Upper lobe of left lung (tissue), 6 donors: ENCODE results near the gene KAT2B. TPM values are rescaled to one million over a fixed set of nuclear protein-coding genes. Genes with fewer than 3 reads are reported as not detected.
"Not testable (repeated sequence)": the region's sequence is repeated elsewhere in the genome, so short reads cannot be mapped to it uniquely, and the experiment has no call there.

Experiments used
- ATAC-seq, 2 donors: fragments of 200-7000 bp; cut with Tn5 transposase; one replicate each; pipeline ENCODE4 v1.9.1; 2022; ENCODE audit warnings: mild to moderate bottlenecking in 2 of 2, moderate library complexity in 2 of 2; ENCODE audit not compliant: low FRiP score in 2 of 2
- DNase-seq, 2 donors: peaks; one replicate each; pipeline ENCODE4 v3.0.0-alpha.2; 2019 to 2020
- H3K27ac ChIP-seq, 4 donors: fragments of 200-600 bp; sonication (generic); one replicate each; pipeline ENCODE4 v1.5.1; 2016 to 2019
- H3K27me3 ChIP-seq, 4 donors: fragments of 200-600 bp; sonication (generic); one replicate each; pipeline ENCODE4 v1.5.1; 2017 to 2019
- H3K36me3 ChIP-seq, 4 donors: fragments of 200-600 bp; sonication (generic); one replicate each; pipeline ENCODE4 v1.5.1; 2016 to 2019
- H3K4me1 ChIP-seq, 4 donors: fragments of 200-600 bp; sonication (generic); one replicate each; pipeline ENCODE4 v1.5.1; 2018 to 2019
- H3K4me3 ChIP-seq, 4 donors: fragments of 200-600 bp; sonication (generic); one replicate each; pipeline ENCODE4 v1.5.1; 2017 to 2019; ENCODE audit warnings: mild to moderate bottlenecking in 2 of 4, moderate library complexity in 1 of 4
- H3K9me3 ChIP-seq, 4 donors: fragments of 200-600 bp; sonication (generic); one replicate each; pipeline ENCODE4 v1.5.1; 2018 to 2019
- CTCF ChIP-seq, 6 experiments: fragments of 450-650 bp in 4 of 6; fragments of 200-600 bp in 2 of 6; sonication (generic) in 2 of 6; IDR thresholded peaks; one replicate each; pipeline ENCODE4 v1.5.1; 2016 to 2019; ENCODE audit warnings: antibody characterized with exemption in 6 of 6
- EP300 ChIP-seq, 4 donors: sonication (generic); formaldehyde crosslinking; IDR thresholded peaks; one replicate each; pipeline ENCODE4 v1.5.1; 2017; ENCODE audit warnings: antibody characterized with exemption in 4 of 4, control low read depth in 2 of 4
- POLR2A ChIP-seq, 4 donors: fragments of 450-650 bp; IDR thresholded peaks; one replicate each; pipeline ENCODE4 v1.5.1; 2016 to 2017; ENCODE audit warnings: antibody characterized with exemption in 4 of 4, mild to moderate bottlenecking in 2 of 4
- POLR2AphosphoS5 ChIP-seq, 2 donors: sonication (generic); formaldehyde crosslinking; IDR thresholded peaks; one replicate each; pipeline ENCODE4 v1.5.1; 2017; ENCODE audit warnings: antibody characterized with exemption in 2 of 2
- WGBS, 2 donors: methylation state at CpG; one replicate each; pipeline ENCODE4 v1.1.5; 2017 to 2018; 5-methylcytosine and 5-hydroxymethylcytosine counted together
- total RNA-seq, 6 donors: library from RNA; depleted of rRNA in 4 of 6; stranded (reverse); fragments of >200 nt in 4 of 6; gene quantifications; one replicate each; pipeline versions ENCODE4 v1.1.0 to v1.2.1, GENCODE V29; 2016 to 2021
- donor health status: DM: no; HTN: no; CAD: no; lungs with moderate emphysema.
- donor health status: DM: no; HTN: yes; CAD: no; lungs with severe emphysema.

Gene KAT2B
- total RNA-seq, 6 donors from 2014 or later = 19.3 to 58.9 (median 31.9) TPM

- Histone ChIP-seq H3K4me3 (no peak overlapping the region), H3K36me3 (no peaks in the 10 kb centered on the region), H3K27ac (peak overlapping the region in 3 of 4 donors; percentile 92 to 99 (median 98)), H3K9me3 (no peaks in the 10 kb centered on the region), H3K4me1 (peaks cover 31 to 55% (median 45%) of the 10 kb centered on the region in 4 donors), H3K27me3 (no peaks in the 10 kb centered on the region)
- TF ChIP-seq POLR2AphosphoS5 (IDR thresholded peaks at IDR 0.05) (no peak), EP300 (IDR thresholded peaks at IDR 0.05) (no peak), CTCF (IDR thresholded peaks at IDR 0.05) (no peak), POLR2A (IDR thresholded peaks at IDR 0.05) (no peak)
- ATAC-seq = no peak
- WGBS, 2 donors = 77 to 80% methylated on average over 5 of the region's 5 CpGs
- DNase-seq = no peak
These were observed 2.1 kb downstream of the KAT2B start for GRCh38 chr3:20042331-20042730.

- H3K4me1 ChIP-seq = peaks cover 31 to 64% (median 45%) of the 10 kb centered on the region in 4 donors
- H3K27ac ChIP-seq = peak overlapping the region; percentile 66 to 99 (median 88)
- H3K9me3 ChIP-seq = no peaks in the 10 kb centered on the region
- peak; percentile 46 to 96 for DNase-seq
- peak in 1 of 2 donors; percentile 61 for TF ChIP-seq POLR2AphosphoS5 (IDR thresholded peaks at IDR 0.05)
- no peak for TF ChIP-seq CTCF (IDR thresholded peaks at IDR 0.05)
- H3K36me3 ChIP-seq = no peaks in the 10 kb centered on the region
- no peaks in the 10 kb centered on the region for H3K27me3 ChIP-seq
- whole genome bisulfite sequencing, 2 donors = 3 to 9% methylated on average over 4 of the region's 4 CpGs
- ATAC-seq = peak; percentile 40 to 59
- peak overlapping the region in 3 of 4 donors; percentile 8 to 41 (median 27) for H3K4me3 ChIP-seq
These were observed 3.1 kb downstream of the KAT2B start for GRCh38 chr3:20043396-20043795.

GRCh38 chr3:20043825-20044224, 3.6 kb downstream of the KAT2B start:
- peaks cover 35 to 64% (median 45%) of the 10 kb centered on the region in 4 donors for H3K4me1 ChIP-seq
- H3K4me3 ChIP-seq = peak overlapping the region in 3 of 4 donors; percentile 8 to 41 (median 27)
- no peaks in the 10 kb centered on the region for H3K9me3 ChIP-seq
- ATAC-seq = no peak
- no peaks in the 10 kb centered on the region for H3K36me3 ChIP-seq
- TF ChIP-seq POLR2A (IDR thresholded peaks at IDR 0.05) (no peak), POLR2AphosphoS5 (IDR thresholded peaks at IDR 0.05) (no peak), EP300 (IDR thresholded peaks at IDR 0.05) (no peak), CTCF (IDR thresholded peaks at IDR 0.05) (no peak)
- peak overlapping the region; percentile 66 to 99 (median 88) for H3K27ac ChIP-seq
- no peak for DNase-seq
- no peaks in the 10 kb centered on the region for H3K27me3 ChIP-seq
- 51 to 55% methylated on average over 4 of the region's 4 CpGs for WGBS, 2 donors

- DNase-seq, H3K4me3 ChIP-seq, ATAC-seq, H3K9me3 ChIP-seq, H3K27me3 ChIP-seq, H3K36me3 ChIP-seq: not testable (repeated sequence)
- peaks cover 35 to 72% (median 43%) of the 10 kb centered on the region in 4 donors for H3K4me1 ChIP-seq
- peak overlapping the region in 1 of 4 donors; percentile 99 for H3K27ac ChIP-seq
- 96 to 100% methylated on average over 3 of the region's 3 CpGs for WGBS, 2 donors
These were observed 4.9 kb downstream of the KAT2B start for GRCh38 chr3:20045141-20045540.

- peaks cover 33 to 71% (median 43%) of the 10 kb centered on the region in 4 donors for H3K4me1 ChIP-seq
These were observed 6.3 kb downstream of the KAT2B start for GRCh38 chr3:20046556-20046955.

More at GRCh38 chr3:20046556-20046955, 6.3 kb downstream of the KAT2B start:
- no peak for ATAC-seq
- H3K36me3 ChIP-seq = no peaks in the 10 kb centered on the region
- no peak overlapping the region for H3K27ac ChIP-seq
- no peaks in the 10 kb centered on the region for H3K27me3 ChIP-seq
- H3K4me3 ChIP-seq = no peak overlapping the region
- no peak for DNase-seq
- 100% methylated on average over 1 of the region's 1 CpG for WGBS, 2 donors
- no peaks in the 10 kb centered on the region for H3K9me3 ChIP-seq
- TF ChIP-seq CTCF (IDR thresholded peaks at IDR 0.05) (no peak), POLR2A (IDR thresholded peaks at IDR 0.05) (no peak), POLR2AphosphoS5 (IDR thresholded peaks at IDR 0.05) (no peak), EP300 (IDR thresholded peaks at IDR 0.05) (no peak)
